HepG2 (cell line): ENCODE measurements around the gene PREX1. TPM values are rescaled to one million over a fixed set of nuclear protein-coding genes. Genes with fewer than 3 reads are reported as not detected.

Source experiments
- ATAC-seq: fragments of 200-7000 bp; cut with Tn5 transposase; 3 replicates; pipeline ENCODE4 v1.9.1; 2020; ENCODE audit warnings: mild to moderate bottlenecking, moderate library complexity
- BruUV-seq: library from RNA; stranded (reverse); fragments of 400-500 nt; replicated peaks from 2 replicates; lab custom pipeline; 2021; lab: Mats Ljungman, UMichigan
- CTCF ChIA-PET: fragments of 300-600 bp; formaldehyde crosslinking; extraction: SDS; loops from one replicate; lab custom pipeline; 2021; ENCODE audit warnings: low total read pairs, inconsistent platforms, low intra/inter-chr PET ratio; lab: Yijun Ruan, JAX
- POLR2A ChIA-PET: fragments of 350-600 bp; sonication (Branson Sonifier 250); formaldehyde crosslinking; loops from one replicate; lab custom pipeline; 2020; ENCODE audit warnings: antibody characterized with exemption, inconsistent platforms; lab: Yijun Ruan, JAX
- DNase-seq: peaks from one replicate; pipeline ENCODE4 v3.0.0-alpha.2; 2015; ENCODE audit warnings: low spot score
- FAIRE-seq: peaks from 3 replicates; lab custom pipeline; 2011; peaks lifted over from hg19 to GRCh38; lab: Jason Lieb, UNC
- H2AFZ ChIP-seq: one replicate; pipeline ENCODE4 v1.6.1; 2011; ENCODE audit warnings: low read length, inconsistent platforms
- H3K27ac ChIP-seq: fragments of 300-600 bp; 3 replicates; pipeline ENCODE4 v1.8.0; 2011; ENCODE audit warnings: mixed run types, mild to moderate bottlenecking, mixed read lengths, low read length, inconsistent platforms; ENCODE audit not compliant: insufficient read depth; ENCODE audit errors: extremely low read length
- H3K27me3 ChIP-seq, 2 experiments: fragments of 200-600 bp in 1 of 2; 2 replicates in 1 of 2; 3 replicates in 1 of 2; pipeline versions ENCODE4 v1.6.0 to v1.8.0; 2011; ENCODE audit warnings: low read length in 2 of 2, mild to moderate bottlenecking in 2 of 2, moderate library complexity in 2 of 2, inconsistent platforms in 1 of 2; ENCODE audit not compliant: insufficient read depth in 2 of 2, control insufficient read depth in 1 of 2
- H3K36me3 ChIP-seq, 2 experiments: fragments of 200-600 bp in 1 of 2; replicated peaks in 1 of 2; 2 replicates in 1 of 2; 3 replicates in 1 of 2; pipeline versions ENCODE4 v1.5.1 to v1.8.0; 2011; ENCODE audit warnings: low read length in 2 of 2, inconsistent platforms in 1 of 2; ENCODE audit not compliant: insufficient read depth in 2 of 2, control insufficient read depth in 1 of 2
- H3K4me1 ChIP-seq: 2 replicates; pipeline ENCODE4 v1.5.1; 2012; ENCODE audit warnings: low read length, inconsistent platforms; ENCODE audit not compliant: insufficient read depth
- H3K4me2 ChIP-seq: 2 replicates; pipeline ENCODE4 v1.6.0; 2011; ENCODE audit warnings: low read depth, low read length, inconsistent platforms
- H3K4me3 ChIP-seq, 3 experiments: fragments of 200-600 bp in 1 of 3; sonication (generic), shearing (Covaris generic) in 1 of 3; replicated peaks in 1 of 3; 2 replicates each; pipeline ENCODE4 v1.5.1; 2011 to 2016; ENCODE audit warnings: low read length in 3 of 3, inconsistent platforms in 2 of 3, low read depth in 2 of 3, mild to moderate bottlenecking in 2 of 3, control low read depth in 1 of 3, mixed read lengths in 1 of 3; ENCODE audit not compliant: insufficient read depth in 1 of 3
- H3K79me2 ChIP-seq: one replicate; pipeline ENCODE4 v1.6.1; 2011; ENCODE audit warnings: low read length, inconsistent platforms; ENCODE audit not compliant: insufficient read depth
- H3K9ac ChIP-seq: 2 replicates; pipeline ENCODE4 v1.6.0; 2011; ENCODE audit warnings: mild to moderate bottlenecking, low read depth, low read length, inconsistent platforms; ENCODE audit not compliant: insufficient read depth
- H3K9me3 ChIP-seq: 2 replicates; pipeline ENCODE4 v1.5.1; 2012; ENCODE audit warnings: mild to moderate bottlenecking, low read length
- H4K20me1 ChIP-seq: 2 replicates; pipeline ENCODE4 v1.6.0; 2011; ENCODE audit warnings: inconsistent platforms, mild to moderate bottlenecking, low read length, moderate library complexity; ENCODE audit not compliant: insufficient read depth
- HHEX ChIP-seq: IDR thresholded peaks from 2 replicates; pipeline ENCODE4 v1.6.1; 2016; ENCODE audit warnings: control low read depth
- IRF2 ChIP-seq: IDR thresholded peaks from 2 replicates; pipeline ENCODE4 v1.6.1; 2018; ENCODE audit warnings: missing genetic modification reagents, missing compliant biosample characterization
- POLR2AphosphoS2 ChIP-seq: IDR thresholded peaks from 2 replicates; pipeline ENCODE4 v1.6.1; 2011; ENCODE audit warnings: low read depth, low read length, improper control_type of control experiment
- PRDM15 ChIP-seq: sonication (generic); formaldehyde crosslinking; IDR thresholded peaks from 2 replicates; pipeline ENCODE4 v1.4.0; 2020; ENCODE audit warnings: missing genetic modification reagents
- SMARCC2 ChIP-seq: fragments of 450-650 bp; IDR thresholded peaks from 2 replicates; pipeline ENCODE4 v1.6.1; 2017; ENCODE audit warnings: antibody characterized with exemption, mild to moderate bottlenecking
- ZBTB46 ChIP-seq: sonication (generic); formaldehyde crosslinking; IDR thresholded peaks from 2 replicates; pipeline ENCODE4 v1.4.0; 2020; ENCODE audit warnings: mild to moderate bottlenecking, missing genetic modification reagents, borderline replicate concordance
- ZNF207 ChIP-seq: fragments of 450-650 bp; IDR thresholded peaks from 2 replicates; pipeline ENCODE4 v1.6.1; 2016; ENCODE audit warnings: antibody characterized with exemption, borderline replicate concordance
- ZNF574 ChIP-seq: sonication (generic); formaldehyde crosslinking; IDR thresholded peaks from 2 replicates; pipeline ENCODE4 v1.4.0; 2020; ENCODE audit warnings: missing genetic modification reagents
- ZNF652 ChIP-seq: IDR thresholded peaks from 2 replicates; pipeline ENCODE4 v1.6.1; 2016; ENCODE audit warnings: low read depth, borderline replicate concordance
- ZNF670 ChIP-seq: sonication (generic); formaldehyde crosslinking; IDR thresholded peaks from 2 replicates; pipeline ENCODE4 v1.8.0; 2022; ENCODE audit warnings: mild to moderate bottlenecking, missing genetic modification reagents, borderline replicate concordance
- ZNF737 ChIP-seq: sonication (generic); formaldehyde crosslinking; IDR thresholded peaks from 2 replicates; pipeline ENCODE4 v1.5.0; 2020; ENCODE audit warnings: missing genetic modification reagents, mild to moderate bottlenecking, borderline replicate concordance
- WGBS: methylation state at CpG from one replicate; pipeline ENCODE4 v1.1.6; 2017; ENCODE audit warnings: low lambda C conversion rate; 5-methylcytosine and 5-hydroxymethylcytosine counted together
- in situ Hi-C: cut with HindIII; loops from 2 replicates; pipeline ENCODE4 v1.10.0; 2017; ENCODE audit warnings: low pct_unique_long_range_greater_than_20kb; ENCODE audit not compliant: extremely low pct_ligation_motif_present
- intact Hi-C: fragments of 100-400 bp; cut with micrococcal nuclease; formaldehyde crosslinking; loops from one replicate; pipeline ENCODE4 v1.10.0; 2022; ENCODE audit not compliant: unreplicated experiment
- polyA plus RNA-seq, 8 experiments: library from polyadenylated mRNA; depleted of rRNA in 3 of 8; stranded (reverse) in 7 of 8; unstranded in 1 of 8; fragments of >200 nt; fragmentation: Illumina TruSeq in 4 of 8; extraction: Trizol in 4 of 8; gene quantifications; 2 replicates each; pipeline versions ENCODE4 v1.2.1 to v1.2.3, GENCODE V29; 2011 to 2016; ENCODE audit warnings: low read depth in 4 of 8, missing spikeins in 1 of 8, mixed read lengths in 1 of 8; ENCODE audit not compliant: insufficient read depth in 1 of 8
- total RNA-seq, 5 experiments: library from RNA; depleted of rRNA; stranded (reverse); fragments of >200 nt; fragmentation: Illumina TruSeq; extraction: Trizol; gene quantifications; 2 replicates each; pipeline ENCODE4 v1.2.3, GENCODE V29; 2016; ENCODE audit warnings: low read depth in 1 of 5

The PREX1 gene
- total and polyA plus RNA-seq, 2 of the 13 experiments (the other 11 are each of a cell fraction or from before 2014, with no cell fraction given) = 0.02 to 0.04 TPM

- no peak for TF ChIP-seq ZNF574 (CRISPR knock-in tag)
- TF ChIP-seq SMARCC2 = no peak
- TF ChIP-seq ZNF670 (CRISPR knock-in tag) = no peak
- TF ChIP-seq ZNF207 = no peak
Measured at GRCh38 chr20:48659858-48660257, 167.9 kb downstream of the PREX1 start (continued).

GRCh38 chr20:48658505-48658904, 169.3 kb downstream of the PREX1 start:
- H3K9me3 ChIP-seq = peaks cover 7% of the 10 kb centered on the region; the same call in 1 of the 2 replicates
- no peak for ATAC-seq
- POLR2A ChIA-PET = no interaction called here

More at GRCh38 chr20:48658505-48658904, 169.3 kb downstream of the PREX1 start:
- H3K9ac ChIP-seq = no peak overlapping the region
- H2AFZ ChIP-seq = no peak overlapping the region
- 28% methylated on average over 8 of the region's 8 CpGs for WGBS
- intact Hi-C loops = no loop called here
- no peaks in the 10 kb centered on the region for H3K79me2 ChIP-seq
- FAIRE-seq (no peak), DNase-seq (no peak)
- H3K4me3 ChIP-seq = no peak overlapping the region
- TF ChIP-seq HHEX (no peak), POLR2AphosphoS2 (no peak), ZNF652 (CRISPR knock-in tag) (no peak), ZNF737 (CRISPR knock-in tag) (no peak), IRF2 (CRISPR knock-in tag) (no peak), PRDM15 (CRISPR knock-in tag) (no peak), ZBTB46 (CRISPR knock-in tag) (no peak)
- H3K4me2 ChIP-seq = no peak overlapping the region
- peaks cover 0 to 28% of the 10 kb centered on the region in 2 experiments; a peak in 2 of 5 replicates for H3K27me3 ChIP-seq
- H3K4me1 ChIP-seq = no peaks in the 10 kb centered on the region
- H4K20me1 ChIP-seq = peaks cover 3% of the 10 kb centered on the region; the same call in 1 of the 2 replicates
- in situ Hi-C loops = loop anchor here (5.0 kb wide), 2 partner anchors 64 to 249 kb away; no protein-coding TSS in a partner anchor
- no TSS peak for BruUV-seq
- no peaks in the 10 kb centered on the region for H3K36me3 ChIP-seq
- H3K27ac ChIP-seq = no peak overlapping the region
- CTCF ChIA-PET = interaction anchor here (0.8 to 4.8 kb wide), 3 partner anchors 65 to 247 kb away, joined by 3 to 173 read pairs (median 29); no protein-coding TSS in a partner anchor
